Loucy (cell line): Measurements from ENCODE around the gene SSH2.

ENCODE experiments used
- H2AFZ ChIP-seq: fragments of 200-600 bp; sonication (generic); 2 replicates; pipeline ENCODE4 v1.6.0; 2016; ENCODE audit warnings: antibody characterized with exemption, mild to moderate bottlenecking, low read length, moderate library complexity
- H3F3A ChIP-seq: fragments of 200-600 bp; 2 replicates; pipeline ENCODE4 v1.6.0; 2016; ENCODE audit warnings: antibody characterized with exemption, low read depth, mild to moderate bottlenecking
- H3K27me3 ChIP-seq: fragments of 200-600 bp; sonication (generic); 2 replicates; pipeline ENCODE4 v1.6.1; 2014; ENCODE audit warnings: low read length, mild to moderate bottlenecking; ENCODE audit not compliant: insufficient read depth, poor library complexity, severe bottlenecking
- H3K36me3 ChIP-seq: fragments of 200-600 bp; sonication (generic); 2 replicates; pipeline ENCODE4 v1.6.1; 2016; ENCODE audit warnings: low read length; ENCODE audit not compliant: insufficient read depth
- H3K4me1 ChIP-seq: fragments of 200-600 bp; sonication (generic); 2 replicates; pipeline ENCODE4 v1.5.1; 2014; ENCODE audit warnings: low read length, mild to moderate bottlenecking; ENCODE audit not compliant: insufficient read depth, poor library complexity, severe bottlenecking
- H3K4me2 ChIP-seq: fragments of 200-600 bp; sonication (generic); 2 replicates; pipeline ENCODE4 v1.6.0; 2014; ENCODE audit warnings: antibody characterized with exemption, low read length, low read depth, mild to moderate bottlenecking; ENCODE audit not compliant: poor library complexity, severe bottlenecking
- H3K4me3 ChIP-seq: fragments of 200-600 bp; sonication (generic); 2 replicates; pipeline ENCODE4 v1.5.1; 2014; ENCODE audit warnings: low read length, mild to moderate bottlenecking, mixed read lengths; ENCODE audit not compliant: poor library complexity, severe bottlenecking
- H3K79me2 ChIP-seq: fragments of 200-600 bp; sonication (generic); 2 replicates; pipeline ENCODE4 v1.6.1; 2014; ENCODE audit warnings: low read length; ENCODE audit not compliant: insufficient read depth
- H3K9ac ChIP-seq: fragments of 200-600 bp; sonication (generic); 2 replicates; pipeline ENCODE4 v1.6.0; 2014; ENCODE audit warnings: mild to moderate bottlenecking, low read depth, low read length, moderate library complexity; ENCODE audit not compliant: poor library complexity, severe bottlenecking
- H3K9me2 ChIP-seq: fragments of 200-600 bp; sonication (generic); replicated peaks from 2 replicates; pipeline ENCODE4 v1.6.1; 2016; ENCODE audit warnings: low read depth, low read length, mixed read lengths
- H3K9me3 ChIP-seq: fragments of 200-600 bp; sonication (generic); 2 replicates; pipeline ENCODE4 v1.6.1; 2014; ENCODE audit warnings: mild to moderate bottlenecking, antibody characterized with exemption, low read length, low read depth; ENCODE audit not compliant: insufficient read depth
- H4K20me1 ChIP-seq: fragments of 200-600 bp; sonication (generic); 2 replicates; pipeline ENCODE4 v1.6.0; 2014; ENCODE audit warnings: antibody characterized with exemption, low read length, mild to moderate bottlenecking; ENCODE audit not compliant: insufficient read depth, poor library complexity, severe bottlenecking
- CTCF ChIP-seq: fragments of 200-600 bp; sonication (generic); conservative IDR thresholded peaks from 2 replicates; pipeline ENCODE4 v1.5.1; 2014; ENCODE audit warnings: mild to moderate bottlenecking, antibody characterized with exemption, low read length
- EZH2phosphoT487 ChIP-seq: fragments of 200-600 bp; IDR thresholded peaks from 2 replicates; pipeline ENCODE4 v1.6.1; 2018; ENCODE audit warnings: antibody characterized with exemption, mild to moderate bottlenecking, moderate library complexity, borderline replicate concordance

Gene SSH2

GRCh38 chr17:29840884-29841283 is 89.1 kb downstream of the SSH2 start:
- Histone ChIP-seq H3F3A (peaks cover 2% of the 10 kb centered on the region; the same call in 1 of the 2 replicates), H4K20me1 (peaks cover 8% of the 10 kb centered on the region), H3K9ac (no peak overlapping the region), H3K4me3 (no peak overlapping the region), H3K4me1 (peaks cover 23% of the 10 kb centered on the region), H3K9me2 (no peaks in the 10 kb centered on the region), H3K4me2 (no peak overlapping the region), H3K9me3 (no peaks in the 10 kb centered on the region), H2AFZ (no peak overlapping the region), H3K36me3 (no peaks in the 10 kb centered on the region; the same call in 1 of the 2 replicates), H3K79me2 (peaks cover 34% of the 10 kb centered on the region), H3K27me3 (no peaks in the 10 kb centered on the region)
- TF ChIP-seq EZH2phosphoT487, result no peak
- TF ChIP-seq CTCF, result no peak

GRCh38 chr17:29839656-29840055 is 90.4 kb downstream of the SSH2 start:
- no peaks in the 10 kb centered on the region for H3K9me2 ChIP-seq
- no peaks in the 10 kb centered on the region; the same call in 1 of the 2 replicates for H3K36me3 ChIP-seq
- no peaks in the 10 kb centered on the region for H3K27me3 ChIP-seq
- H3F3A ChIP-seq, result peaks cover 2% of the 10 kb centered on the region; the same call in 1 of the 2 replicates
- no peaks in the 10 kb centered on the region for H3K9me3 ChIP-seq
- TF ChIP-seq CTCF (no peak), EZH2phosphoT487 (no peak)
- H3K4me1 ChIP-seq, result peaks cover 20% of the 10 kb centered on the region
- peaks cover 34% of the 10 kb centered on the region for H3K79me2 ChIP-seq
- H2AFZ ChIP-seq, result no peak overlapping the region
- H3K4me3 ChIP-seq, result no peak overlapping the region
- H3K9ac ChIP-seq, result no peak overlapping the region
- H3K4me2 ChIP-seq, result no peak overlapping the region
- peaks cover 8% of the 10 kb centered on the region for H4K20me1 ChIP-seq

GRCh38 chr17:29838961-29839360 is 91.1 kb downstream of the SSH2 start:
- H3F3A ChIP-seq, result peaks cover 2% of the 10 kb centered on the region; the same call in 1 of the 2 replicates
- peaks cover 30% of the 10 kb centered on the region for H3K79me2 ChIP-seq
- no peak for TF ChIP-seq EZH2phosphoT487
- TF ChIP-seq CTCF, result no peak
- no peak overlapping the region for H3K4me2 ChIP-seq
- H2AFZ ChIP-seq, result no peak overlapping the region
- no peak overlapping the region for H3K9ac ChIP-seq
- no peaks in the 10 kb centered on the region for H3K27me3 ChIP-seq
- H3K36me3 ChIP-seq, result no peaks in the 10 kb centered on the region; the same call in 1 of the 2 replicates
- H3K9me2 ChIP-seq, result no peaks in the 10 kb centered on the region
- peaks cover 15% of the 10 kb centered on the region for H3K4me1 ChIP-seq
- no peaks in the 10 kb centered on the region for H3K9me3 ChIP-seq
- H4K20me1 ChIP-seq, result peaks cover 2% of the 10 kb centered on the region
- no peak overlapping the region for H3K4me3 ChIP-seq
